Cerebellar cortex (tissue), 1 donor: ENCODE results near the gene PCK2.
"Not testable (repeated sequence)": the region's sequence is repeated elsewhere in the genome, so short reads cannot be mapped to it uniquely, and the experiment has no call there.

Experiments used
- DNase-seq: peaks from one replicate; pipeline ENCODE4 v3.0.0-alpha.2; 2015; ENCODE audit warnings: low spot score

Gene PCK2

DNA sequence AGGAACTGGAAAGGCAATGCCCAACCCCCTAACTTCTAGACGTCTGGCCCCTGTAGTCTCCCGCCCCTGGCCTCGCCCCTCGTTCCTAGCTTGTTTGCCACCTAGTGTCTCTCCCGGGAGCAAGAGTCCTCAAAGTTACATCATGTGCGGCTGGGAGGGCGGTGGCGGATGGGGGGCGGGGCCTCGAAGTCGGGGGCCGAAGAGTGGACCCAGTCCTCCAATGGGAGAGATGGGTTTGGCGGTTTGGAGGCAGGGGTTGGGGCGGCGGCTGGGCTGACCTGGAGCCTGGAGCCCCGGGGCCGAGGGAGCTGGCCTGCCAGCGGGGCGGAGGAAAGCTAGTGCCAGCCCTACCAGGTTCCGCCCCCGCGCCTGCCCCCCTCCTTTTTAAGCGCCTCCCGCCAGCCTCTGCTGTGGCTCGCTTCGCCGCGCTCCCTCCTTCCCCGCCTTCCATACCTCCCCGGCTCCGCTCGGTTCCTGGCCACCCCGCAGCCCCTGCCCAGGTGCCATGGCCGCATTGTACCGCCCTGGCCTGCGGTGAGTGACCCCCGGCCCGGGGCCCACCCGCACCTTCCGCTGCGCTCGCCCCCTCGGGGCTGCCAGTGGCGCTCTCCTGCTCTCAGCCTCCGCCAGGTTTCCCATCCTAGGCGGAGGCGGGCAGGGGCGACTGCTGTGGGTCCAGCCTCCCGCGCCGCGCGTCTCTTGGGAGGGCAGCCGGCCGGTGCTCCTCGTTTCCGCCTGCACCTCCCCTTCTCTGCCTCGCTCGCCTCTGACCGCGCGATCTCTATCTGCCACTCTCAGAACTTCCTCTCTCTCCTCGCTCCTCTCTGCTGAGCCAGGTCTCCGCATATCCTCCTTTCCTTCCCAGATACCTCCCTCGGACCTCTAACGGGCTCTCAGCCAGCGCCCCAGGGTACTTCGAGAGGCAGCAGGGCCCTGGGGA, at the start of gene PCK2:
Gene PCK2 (plus strand): TSS at position 411 of the 940 bp plus-strand sequence. CDS start 95 bp downstream, at position 506.
- DNase-seq: peak; percentile 88

DNA sequence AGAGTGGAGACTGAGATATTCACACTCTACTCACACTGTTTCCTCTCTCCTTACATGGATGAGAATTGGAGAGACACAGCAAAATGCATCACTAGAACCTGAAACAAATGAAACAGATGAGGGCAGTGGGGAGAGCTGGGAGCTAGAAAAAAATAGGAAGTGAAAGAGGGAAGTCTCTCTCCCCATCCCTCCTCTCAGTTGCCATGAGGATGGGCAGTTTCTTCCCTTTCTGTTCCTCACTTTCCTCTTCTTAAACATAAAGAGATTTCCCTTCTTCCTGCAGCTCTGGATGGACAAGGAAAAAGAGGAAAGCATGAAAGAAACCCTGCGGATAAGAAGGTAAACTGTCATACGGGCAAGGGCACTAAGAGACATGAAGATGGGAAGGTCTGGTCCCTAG, 45.1 kb upstream of the PCK2 start:
- not testable (repeated sequence) for DNase-seq

DNA sequence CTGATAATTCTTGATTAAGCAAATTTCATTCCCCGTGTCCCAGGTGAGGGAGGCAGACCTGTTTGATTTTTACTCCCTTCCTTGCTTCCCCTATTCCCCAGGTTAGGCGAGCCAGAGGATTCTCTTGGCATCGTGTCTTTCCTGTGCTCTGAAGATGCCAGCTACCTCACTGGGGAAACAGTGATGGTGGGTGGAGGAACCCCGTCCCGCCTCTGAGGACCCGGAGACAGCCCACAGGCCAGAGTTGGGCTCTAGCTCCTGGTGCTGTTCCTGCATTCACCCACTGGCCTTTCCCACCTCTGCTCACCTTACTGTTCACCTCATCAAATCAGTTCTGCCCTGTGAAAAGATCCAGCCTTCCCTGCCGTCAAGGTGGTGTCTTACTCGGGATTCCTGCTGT, 43.4 kb upstream of the PCK2 start:
- not testable (repeated sequence) for DNase-seq

DNA sequence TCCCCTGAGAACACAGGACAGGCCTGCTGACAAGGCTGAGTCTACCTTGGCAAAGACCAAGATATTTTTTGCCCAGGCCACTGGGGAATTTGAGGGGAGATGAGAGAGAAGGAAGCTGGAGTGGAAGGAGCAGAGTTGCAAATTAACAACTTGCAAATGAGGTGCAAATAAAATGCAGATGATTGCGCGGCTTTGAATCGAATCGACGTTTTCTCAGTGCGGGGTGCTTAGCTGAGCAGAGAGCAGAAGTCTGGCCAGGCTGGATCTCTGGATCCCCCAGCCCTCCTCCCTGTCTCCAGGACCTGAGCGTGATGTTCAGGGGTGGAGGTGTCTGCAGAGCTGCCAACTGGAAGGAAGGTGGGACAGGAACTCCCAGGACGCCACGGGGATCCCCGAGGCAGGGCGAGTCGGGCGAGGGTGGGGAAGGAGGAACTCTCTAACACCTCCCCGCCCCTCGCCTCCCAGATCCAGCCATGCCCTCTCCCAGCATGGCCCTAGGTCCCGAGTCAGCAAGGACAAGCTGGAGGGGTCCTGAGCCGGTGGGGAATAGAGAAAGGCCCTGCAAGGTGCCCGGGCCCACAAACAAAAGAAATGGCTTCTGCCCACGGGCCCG, 42.8 kb upstream of the PCK2 start:
- peak; percentile 44 for DNase-seq

DNA sequence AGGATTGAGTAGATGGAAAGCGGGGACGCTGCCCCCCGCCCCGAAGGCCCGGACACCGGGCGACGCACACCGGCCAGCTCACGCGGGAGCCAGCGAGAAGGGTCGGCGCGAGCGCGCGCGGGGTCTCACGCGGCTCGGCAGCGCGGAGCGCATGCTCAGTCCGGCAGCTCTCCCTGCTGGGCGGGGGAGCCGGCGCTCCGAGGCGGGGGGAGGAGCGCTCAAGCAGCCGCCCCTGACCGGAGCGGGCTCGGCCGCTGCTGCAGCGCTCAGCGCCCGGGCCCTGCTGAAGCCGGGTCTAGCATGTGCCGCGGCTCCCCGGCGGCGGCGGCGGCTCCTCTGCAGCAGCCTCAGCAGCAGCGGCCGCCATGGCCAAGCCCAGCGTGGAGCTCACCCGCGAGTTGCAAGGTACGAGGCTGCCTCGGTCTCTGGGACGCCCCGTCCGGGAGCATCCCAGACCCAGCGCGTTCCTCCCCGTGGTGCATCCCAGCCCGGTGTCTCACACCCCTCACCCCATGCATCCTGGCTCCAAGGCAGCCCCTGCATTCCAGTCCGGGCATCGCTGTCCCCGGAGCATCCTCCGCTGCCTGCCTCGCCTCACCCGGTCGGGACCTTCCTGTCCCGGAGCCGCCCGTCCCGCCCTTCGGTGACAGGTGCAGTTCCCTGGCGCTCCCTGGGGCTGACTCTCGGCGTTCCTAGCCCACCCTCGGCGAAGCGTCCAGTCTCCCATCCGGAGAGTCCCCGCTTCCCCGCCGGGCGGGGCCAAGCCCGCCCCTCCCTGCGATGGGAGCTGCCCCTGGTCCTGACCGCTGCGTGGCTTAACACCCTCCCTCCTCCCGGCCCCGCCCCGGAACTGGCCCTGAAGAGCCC, 42.1 kb upstream of the PCK2 start, which contains the start of gene CARMIL3:
Gene CARMIL3 (plus strand): TSS at position 221 of the 867 bp plus-strand sequence. CDS start 145 bp downstream, at position 366.
- peak; percentile 72 for DNase-seq

DNA sequence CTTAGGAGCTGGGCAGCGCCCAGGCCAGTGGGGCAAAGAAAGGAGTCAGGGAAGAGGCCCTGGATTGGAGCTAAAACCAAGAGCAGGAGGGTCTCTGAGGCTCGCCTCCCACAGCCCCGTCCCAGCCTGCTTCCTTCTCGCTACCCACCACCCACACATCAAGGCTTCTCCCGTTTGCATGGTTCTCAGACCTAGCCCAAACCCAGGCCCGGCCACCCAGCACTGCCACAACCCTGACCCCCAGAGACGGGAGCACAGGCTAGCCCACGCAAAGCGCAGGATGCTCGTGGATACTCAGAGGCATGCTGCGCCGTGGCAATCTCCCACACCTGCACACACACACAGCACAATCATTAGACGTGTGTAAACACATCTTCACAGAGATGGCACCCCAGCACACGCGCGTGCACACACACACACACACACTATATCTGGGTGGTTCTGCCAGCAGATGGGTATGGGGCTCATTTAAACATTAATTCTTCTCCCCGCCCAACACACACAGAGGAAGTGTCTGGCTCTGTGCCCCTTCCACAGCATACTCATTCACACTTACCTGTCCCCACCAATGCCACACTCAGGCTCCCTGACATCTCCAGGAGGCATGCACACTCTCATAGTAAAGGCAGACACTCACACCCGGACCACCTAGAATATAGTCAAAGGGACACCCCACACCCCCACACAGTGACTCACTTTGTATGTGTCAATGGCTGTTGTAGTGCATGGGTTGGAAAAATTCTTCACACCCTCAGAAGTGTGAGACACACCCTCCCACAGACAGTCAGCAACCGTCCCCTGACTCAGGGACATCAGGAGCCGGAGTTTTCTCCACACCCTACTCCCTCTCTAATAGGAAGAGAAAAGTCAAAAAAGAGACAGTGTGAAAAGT, 41.2 kb upstream of the PCK2 start:
- DNase-seq: no peak

DNA sequence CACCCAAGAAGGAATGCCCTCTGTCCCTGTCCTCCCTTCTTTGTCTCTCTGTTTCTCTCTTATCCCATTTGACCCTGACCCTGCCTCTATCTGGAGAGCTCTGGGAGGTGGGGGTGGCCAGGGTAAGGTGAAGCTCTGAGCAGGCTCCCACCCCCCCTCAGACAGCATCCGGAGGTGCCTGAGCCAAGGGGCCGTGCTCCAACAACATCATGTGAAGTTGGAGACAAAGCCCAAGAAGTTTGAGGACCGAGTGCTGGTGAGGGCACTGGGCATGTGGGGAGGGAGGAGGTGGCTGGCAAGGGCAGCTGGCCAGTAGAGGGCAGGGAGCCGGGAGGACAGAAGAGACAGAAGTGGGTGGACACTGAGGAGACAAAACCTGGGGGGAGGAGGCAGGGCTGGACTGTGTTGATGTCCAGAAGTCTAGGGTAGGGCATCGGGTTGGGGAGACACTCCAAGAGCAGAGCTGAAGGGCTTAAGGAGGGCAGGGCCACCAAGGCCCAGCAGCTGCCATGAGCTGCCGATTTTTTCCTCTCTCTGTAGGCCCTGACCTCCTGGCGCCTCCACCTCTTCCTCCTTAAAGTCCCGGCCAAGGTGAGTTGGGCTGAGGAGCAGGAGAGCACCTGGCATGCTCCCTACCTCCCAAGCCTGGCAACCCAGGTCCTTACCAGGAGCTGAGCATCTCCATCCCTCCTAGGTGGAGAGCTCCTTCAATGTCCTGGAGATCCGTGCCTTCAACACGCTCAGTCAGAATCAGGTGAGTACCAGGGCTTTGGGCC, 40.4 kb upstream of the PCK2 start:
- no peak for DNase-seq

DNA sequence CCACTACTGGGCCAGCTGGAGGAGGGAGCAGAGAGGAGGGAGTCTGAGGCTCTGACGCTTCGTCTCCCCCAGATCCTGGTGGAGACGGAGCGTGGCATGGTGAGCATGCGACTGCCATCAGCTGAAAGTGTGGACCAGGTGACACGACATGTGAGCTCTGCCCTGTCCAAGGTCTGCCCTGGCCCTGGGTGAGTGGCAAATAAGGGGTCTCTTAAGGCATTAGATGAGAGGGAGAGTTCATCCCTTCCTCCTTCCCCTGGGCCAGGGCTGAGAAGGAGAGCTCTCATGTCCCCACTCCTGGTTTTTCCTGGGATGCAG, 39.8 kb upstream of the PCK2 start:
- no peak for DNase-seq

DNA sequence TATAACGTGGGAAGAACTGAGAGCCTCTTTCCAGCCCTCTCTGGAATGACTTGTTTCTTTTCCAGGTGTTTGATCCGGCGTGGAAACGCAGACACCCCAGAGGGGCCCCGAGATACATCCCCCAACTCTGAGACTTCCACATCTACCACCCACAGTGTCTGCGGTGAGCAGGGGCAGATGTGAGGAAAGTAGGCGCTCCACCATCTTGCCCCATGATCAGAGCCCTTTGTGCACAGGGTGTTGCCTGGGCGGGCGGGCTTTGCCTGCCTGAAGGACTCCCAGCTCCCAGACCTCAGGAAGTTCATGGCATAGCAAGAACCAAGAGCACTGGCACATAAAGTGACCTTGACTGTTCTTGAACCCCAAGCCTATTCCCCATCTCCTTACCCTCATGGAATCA, 39.5 kb upstream of the PCK2 start:
- no peak for DNase-seq

DNA sequence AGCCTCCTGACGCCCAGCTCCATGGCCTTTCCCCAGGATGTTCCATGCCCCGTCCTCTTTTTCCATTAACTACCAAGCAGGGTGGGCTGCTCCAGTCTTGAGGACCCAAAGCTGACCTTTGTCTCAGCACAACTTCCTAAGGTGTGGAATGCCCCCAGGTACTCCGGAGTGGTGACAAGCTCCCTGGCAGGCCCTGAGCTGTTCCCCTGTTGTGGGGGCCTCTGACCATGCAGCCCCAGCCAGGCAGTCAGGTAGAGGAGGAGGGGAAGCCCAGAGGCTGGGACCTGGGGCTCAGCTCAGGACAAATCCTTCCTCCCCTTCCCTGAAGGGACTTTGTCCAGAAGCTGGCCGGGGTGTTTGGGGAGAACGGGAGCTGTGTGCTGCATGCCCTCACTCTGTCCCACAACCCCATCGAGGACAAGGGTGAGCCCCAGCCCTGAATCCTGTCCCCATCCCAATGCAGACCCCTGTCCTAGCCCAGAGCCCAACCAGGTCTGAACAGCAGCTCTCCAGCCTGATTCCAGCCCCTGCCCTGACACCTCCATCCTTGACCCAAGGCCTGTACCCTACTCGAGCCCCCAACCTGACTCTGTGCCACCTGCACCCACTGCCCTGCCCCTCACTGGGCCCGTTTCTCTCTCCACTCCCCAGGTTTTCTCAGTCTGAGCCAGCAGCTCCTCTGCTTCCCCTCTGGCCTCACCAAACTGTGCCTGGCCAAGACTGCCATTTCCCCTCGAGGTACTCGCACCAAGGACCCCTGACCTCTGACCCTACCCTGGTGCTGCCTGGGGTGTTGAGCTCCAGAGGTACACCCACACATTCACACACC, 37.9 kb upstream of the PCK2 start:
- no peak for DNase-seq

DNA sequence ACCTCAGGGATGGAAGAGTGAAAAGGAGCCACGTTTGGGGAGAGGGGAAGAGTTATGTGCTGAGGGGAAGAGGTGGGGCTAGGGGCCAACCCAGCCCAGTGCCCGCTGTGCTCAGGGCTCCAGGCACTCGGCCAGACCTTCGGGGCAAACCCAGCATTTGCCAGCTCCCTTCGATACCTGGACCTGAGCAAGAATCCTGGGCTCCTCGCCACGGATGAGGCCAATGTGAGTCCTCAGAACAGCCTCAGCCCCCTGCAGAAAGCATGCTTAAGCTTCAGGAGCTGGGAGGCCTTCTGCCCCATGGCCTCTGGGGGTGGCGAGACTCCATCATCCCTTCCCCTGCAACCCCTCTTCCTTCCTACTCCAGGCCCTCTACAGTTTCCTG, 37.3 kb upstream of the PCK2 start:
- DNase-seq: no peak

DNA sequence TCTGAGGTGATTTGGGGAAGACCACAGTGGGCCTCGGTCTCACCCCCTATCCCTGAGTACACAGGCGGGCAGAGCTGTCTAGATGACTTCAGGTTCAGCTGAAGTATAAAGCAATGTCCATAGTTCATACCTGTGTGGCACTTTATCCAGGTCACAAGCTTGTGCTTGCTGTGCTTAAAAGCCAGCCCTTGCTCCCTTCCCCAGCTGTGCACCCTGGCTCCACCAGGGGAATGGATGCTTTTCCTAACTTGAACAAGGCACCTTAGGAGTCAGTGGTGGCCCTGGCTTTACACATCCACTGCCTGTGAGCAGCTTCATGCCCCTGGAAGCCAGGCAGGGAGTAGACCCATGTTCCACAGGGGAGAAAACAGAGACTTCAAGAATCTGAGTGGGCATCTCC, 36.8 kb upstream of the PCK2 start:
- DNase-seq: no peak

DNA sequence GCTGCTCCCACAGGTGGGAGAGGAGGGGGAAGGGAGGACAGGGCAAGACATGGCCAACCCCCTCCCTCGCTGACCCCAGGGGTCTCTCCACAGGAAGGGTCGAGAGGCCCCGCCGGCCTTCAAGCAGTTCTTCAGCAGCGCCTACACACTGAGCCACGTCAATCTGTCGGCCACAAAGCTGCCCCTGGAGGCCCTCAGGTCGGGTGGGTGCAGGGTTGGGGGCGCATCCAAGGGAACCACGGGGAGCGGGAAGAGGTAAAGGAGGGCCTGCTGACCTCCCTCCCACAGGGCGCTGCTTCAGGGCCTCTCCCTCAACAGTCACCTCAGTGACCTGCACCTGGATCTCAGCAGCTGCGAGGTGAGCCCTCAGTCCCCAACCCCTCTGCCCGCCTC, 36.2 kb upstream of the PCK2 start:
- DNase-seq: no peak

DNA sequence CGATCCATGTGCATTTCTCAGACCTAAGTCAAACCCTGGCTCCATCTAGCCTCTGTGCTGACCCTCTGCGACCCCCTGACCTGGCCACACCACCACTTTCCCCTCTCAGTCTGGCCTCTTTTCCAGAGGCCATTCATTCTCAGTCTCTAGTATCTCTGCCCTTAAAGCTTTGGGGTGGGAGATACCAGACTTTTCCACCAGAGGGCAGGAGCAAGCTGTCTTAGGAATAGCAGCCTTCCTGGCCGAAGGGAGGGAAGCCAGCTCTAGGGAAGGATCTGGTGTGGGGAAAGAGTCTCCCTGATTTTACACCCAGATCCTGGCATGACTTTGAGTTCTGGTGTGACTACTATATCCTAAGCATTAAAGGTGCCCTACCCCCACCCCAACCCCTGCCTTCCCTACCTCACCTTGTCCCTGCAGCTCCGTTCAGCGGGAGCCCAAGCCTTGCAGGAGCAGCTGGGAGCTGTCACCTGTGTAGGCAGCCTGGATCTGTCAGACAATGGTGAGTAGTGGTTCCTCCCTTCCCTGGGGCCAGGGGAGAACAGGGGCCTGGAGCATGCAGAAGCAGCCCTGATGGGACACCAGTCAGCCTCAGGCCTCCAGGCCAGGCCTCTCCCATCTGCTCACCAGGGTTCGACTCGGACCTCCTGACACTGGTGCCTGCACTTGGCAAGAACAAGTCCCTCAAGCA, 35.7 kb upstream of the PCK2 start:
- peak; percentile 86 for DNase-seq

DNA sequence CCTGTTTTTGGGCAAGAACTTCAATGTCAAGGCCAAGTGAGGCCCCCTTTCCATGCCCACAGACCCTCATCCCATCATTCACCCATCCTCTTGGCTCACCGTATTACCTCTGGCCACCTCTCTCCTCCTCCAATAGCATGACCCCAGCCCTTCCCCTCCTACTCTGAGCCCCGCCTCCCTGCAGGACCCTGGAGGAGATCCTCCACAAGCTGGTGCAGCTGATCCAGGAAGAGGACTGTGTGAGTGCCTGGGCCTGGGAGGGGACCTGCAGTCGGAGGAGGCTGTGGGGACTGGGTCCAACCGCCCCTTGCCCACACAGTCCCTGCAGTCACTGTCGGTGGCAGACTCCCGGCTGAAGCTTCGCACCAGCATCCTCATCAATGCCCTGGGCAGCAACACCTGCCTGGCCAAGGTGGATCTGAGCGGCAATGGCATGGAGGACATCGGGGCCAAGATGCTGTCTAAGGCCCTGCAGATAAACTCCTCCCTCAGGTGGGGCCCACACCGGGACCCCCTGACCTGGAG, 35.1 kb upstream of the PCK2 start:
- no peak for DNase-seq

DNA sequence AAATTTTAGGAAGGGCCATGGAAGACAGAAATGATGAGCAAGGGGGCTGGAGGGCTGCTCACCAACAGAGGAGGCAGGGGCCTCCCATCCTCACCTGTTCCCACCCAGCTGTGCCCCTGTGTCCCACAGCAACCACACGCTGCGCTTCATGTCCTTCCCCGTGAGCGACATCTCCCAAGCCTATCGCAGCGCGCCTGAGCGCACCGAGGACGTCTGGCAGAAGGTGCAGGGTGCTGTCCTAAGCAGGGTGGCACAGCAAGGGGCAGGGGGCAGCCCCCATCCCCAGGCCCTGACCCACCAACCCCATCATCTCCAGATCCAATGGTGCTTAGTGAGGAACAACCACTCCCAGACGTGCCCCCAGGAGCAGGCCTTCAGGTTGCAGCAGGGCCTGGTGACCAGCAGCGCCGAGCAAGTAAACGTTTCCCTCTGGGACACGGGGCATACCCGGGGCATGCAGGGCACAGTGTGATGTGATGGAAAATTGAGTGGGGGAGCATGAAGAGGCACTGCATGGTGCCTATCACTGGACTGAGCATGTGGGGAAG, 34.2 kb upstream of the PCK2 start:
- DNase-seq: no peak

DNA sequence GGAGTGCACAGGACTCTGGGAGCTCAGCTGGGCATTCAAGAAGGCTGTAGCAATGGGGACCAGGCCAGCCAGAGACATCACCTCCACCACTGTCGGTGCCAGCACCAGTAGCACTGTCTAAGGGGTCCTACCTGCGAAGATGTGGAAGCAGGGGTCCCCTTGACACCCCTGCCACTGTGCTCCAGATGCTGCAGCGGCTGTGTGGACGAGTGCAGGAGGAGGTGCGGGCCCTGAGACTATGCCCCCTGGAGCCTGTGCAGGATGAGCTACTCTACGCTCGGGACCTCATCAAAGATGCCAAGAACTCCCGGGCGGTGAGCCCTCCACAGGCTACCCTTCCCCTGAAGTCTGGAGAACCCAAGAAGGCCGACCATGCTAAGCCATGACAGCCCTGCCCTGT, 33.7 kb upstream of the PCK2 start:
- DNase-seq: no peak
